PC-9 (cell line): ENCODE results near the gene NEUROG1.

ENCODE experiments used
- CTCF ChIP-seq: fragments of 200-600 bp; sonication (generic); conservative IDR thresholded peaks from 2 replicates; pipeline ENCODE4 v1.6.1; 2017; ENCODE audit warnings: mixed run types, antibody characterized with exemption, mild to moderate bottlenecking, moderate library complexity
- EZH2 ChIP-seq: fragments of 200-600 bp; sonication (generic); IDR thresholded peaks from 2 replicates; pipeline ENCODE4 v1.8.0; 2017; ENCODE audit warnings: antibody characterized with exemption, low read depth

GRCh38 chr5:135488727-135489465, 46.9 kb downstream of the NEUROG1 start:
- TF ChIP-seq CTCF: no peak
- TF ChIP-seq EZH2: 0 out of 2 replicates have a peak, but pooled peaks have one; percentile 50
